HepG2 (cell line): ENCODE data around the gene TTC21B.

Experiments used
- BCL6 ChIP-seq: IDR thresholded peaks from 2 replicates; pipeline ENCODE4 v1.6.1; 2016; ENCODE audit warnings: missing genetic modification reagents, missing compliant biosample characterization
- CTCF ChIP-seq: sonication (generic); formaldehyde crosslinking; IDR thresholded peaks from 2 replicates; pipeline ENCODE4 v1.5.0; 2020; ENCODE audit warnings: mild to moderate bottlenecking, missing genetic modification reagents, moderate library complexity
- MAFG ChIP-seq: sonication (generic); formaldehyde crosslinking; IDR thresholded peaks from 2 replicates; pipeline ENCODE4 v1.5.1; 2020; ENCODE audit warnings: mild to moderate bottlenecking, missing genetic modification reagents
- MAZ ChIP-seq, 2 experiments: sonication (generic) in 1 of 2; formaldehyde crosslinking in 1 of 2; IDR thresholded peaks; 2 replicates each; pipeline versions ENCODE4 v1.5.0 to v1.6.1; 2012 to 2020; ENCODE audit warnings: low read depth in 2 of 2, mild to moderate bottlenecking in 2 of 2, borderline replicate concordance in 1 of 2, improper control_type of control experiment in 1 of 2, low read length in 1 of 2, missing genetic modification reagents in 1 of 2, moderate library complexity in 1 of 2
- TFDP2 ChIP-seq: sonication (generic); formaldehyde crosslinking; IDR thresholded peaks from 2 replicates; pipeline ENCODE4 v1.4.0; 2020; ENCODE audit warnings: missing genetic modification reagents
- ZFP41 ChIP-seq: sonication (generic); formaldehyde crosslinking; IDR thresholded peaks from 2 replicates; pipeline ENCODE4 v1.4.0; 2020; ENCODE audit warnings: mild to moderate bottlenecking, missing genetic modification reagents, borderline replicate concordance
- TF ChIP-seq, protein P1 (sequence below): sonication (generic); formaldehyde crosslinking; IDR thresholded peaks from 2 replicates; pipeline ENCODE4 v1.4.0; 2020; ENCODE audit warnings: missing genetic modification reagents
- TF ChIP-seq, protein P2 (sequence below): IDR thresholded peaks from 2 replicates; pipeline ENCODE4 v1.6.1; 2016; ENCODE audit warnings: missing genetic modification reagents, missing compliant biosample characterization
- TF ChIP-seq, protein P3 (sequence below): IDR thresholded peaks from 2 replicates; pipeline ENCODE4 v1.6.1; 2016

- TF ChIP-seq CTCF (CRISPR knock-in tag) (no peak), TFDP2 (CRISPR knock-in tag) (no peak), MAFG (CRISPR knock-in tag) (no peak), ZFP41 (CRISPR knock-in tag) (no peak), BCL6 (no peak), MAZ (IDR thresholded peaks at IDR 0.05; ENCODE audit: borderline replicate concordance, low read depth, low read length) (no peak), MAZ (CRISPR knock-in tag; IDR thresholded peaks at IDR 0.05; ENCODE audit: low read depth) (no peak)
- TF ChIP-seq, protein P1, sequence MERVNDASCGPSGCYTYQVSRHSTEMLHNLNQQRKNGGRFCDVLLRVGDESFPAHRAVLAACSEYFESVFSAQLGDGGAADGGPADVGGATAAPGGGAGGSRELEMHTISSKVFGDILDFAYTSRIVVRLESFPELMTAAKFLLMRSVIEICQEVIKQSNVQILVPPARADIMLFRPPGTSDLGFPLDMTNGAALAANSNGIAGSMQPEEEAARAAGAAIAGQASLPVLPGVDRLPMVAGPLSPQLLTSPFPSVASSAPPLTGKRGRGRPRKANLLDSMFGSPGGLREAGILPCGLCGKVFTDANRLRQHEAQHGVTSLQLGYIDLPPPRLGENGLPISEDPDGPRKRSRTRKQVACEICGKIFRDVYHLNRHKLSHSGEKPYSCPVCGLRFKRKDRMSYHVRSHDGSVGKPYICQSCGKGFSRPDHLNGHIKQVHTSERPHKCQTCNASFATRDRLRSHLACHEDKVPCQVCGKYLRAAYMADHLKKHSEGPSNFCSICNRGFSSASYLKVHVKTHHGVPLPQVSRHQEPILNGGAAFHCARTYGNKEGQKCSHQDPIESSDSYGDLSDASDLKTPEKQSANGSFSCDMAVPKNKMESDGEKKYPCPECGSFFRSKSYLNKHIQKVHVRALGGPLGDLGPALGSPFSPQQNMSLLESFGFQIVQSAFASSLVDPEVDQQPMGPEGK (CRISPR knock-in tag): no peak
- TF ChIP-seq, protein P2, sequence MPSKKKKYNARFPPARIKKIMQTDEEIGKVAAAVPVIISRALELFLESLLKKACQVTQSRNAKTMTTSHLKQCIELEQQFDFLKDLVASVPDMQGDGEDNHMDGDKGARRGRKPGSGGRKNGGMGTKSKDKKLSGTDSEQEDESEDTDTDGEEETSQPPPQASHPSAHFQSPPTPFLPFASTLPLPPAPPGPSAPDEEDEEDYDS (CRISPR knock-in tag): no peak
- TF ChIP-seq, protein P3, sequence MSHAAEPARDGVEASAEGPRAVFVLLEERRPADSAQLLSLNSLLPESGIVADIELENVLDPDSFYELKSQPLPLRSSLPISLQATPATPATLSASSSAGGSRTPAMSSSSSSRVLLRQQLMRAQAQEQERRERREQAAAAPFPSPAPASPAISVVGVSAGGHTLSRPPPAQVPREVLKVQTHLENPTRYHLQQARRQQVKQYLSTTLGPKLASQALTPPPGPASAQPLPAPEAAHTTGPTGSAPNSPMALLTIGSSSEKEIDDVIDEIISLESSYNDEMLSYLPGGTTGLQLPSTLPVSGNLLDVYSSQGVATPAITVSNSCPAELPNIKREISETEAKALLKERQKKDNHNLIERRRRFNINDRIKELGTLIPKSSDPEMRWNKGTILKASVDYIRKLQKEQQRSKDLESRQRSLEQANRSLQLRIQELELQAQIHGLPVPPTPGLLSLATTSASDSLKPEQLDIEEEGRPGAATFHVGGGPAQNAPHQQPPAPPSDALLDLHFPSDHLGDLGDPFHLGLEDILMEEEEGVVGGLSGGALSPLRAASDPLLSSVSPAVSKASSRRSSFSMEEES (CRISPR knock-in tag): no peak
These were observed 20.2 kb downstream of the TTC21B start for GRCh38 chr2:165933211-165933910.
